Activated naive CD4-positive, alpha-beta T cell treated with anti-CD3 and anti-CD28 coated beads for 36 hours (primary cell): Measurements from ENCODE around the gene ATP9B. TPM values are rescaled to one million over a fixed set of nuclear protein-coding genes. Genes with fewer than 3 reads are reported as not detected.

Experiments
- CTCF ChIA-PET: fragments of 350-600 bp; sonication (Branson Sonifier 250); formaldehyde crosslinking; loops from one replicate; lab custom pipeline; 2021; ENCODE audit warnings: antibody characterized with exemption; lab: Charles Lee
- DNase-seq: peaks from one replicate; pipeline ENCODE4 v3.0.0-alpha.2; 2020
- H3K27ac Mint-ChIP-seq: one replicate; pipeline ENCODE4 v1.8.0; 2021; ENCODE audit warnings: mild to moderate bottlenecking, mixed read lengths
- H3K27me3 Mint-ChIP-seq: one replicate; pipeline ENCODE4 v1.8.0; 2021; ENCODE audit warnings: low read depth, mixed read lengths
- H3K36me3 Mint-ChIP-seq: one replicate; pipeline ENCODE4 v1.8.0; 2021; ENCODE audit warnings: low read depth, mixed read lengths
- H3K4me1 Mint-ChIP-seq: one replicate; pipeline ENCODE4 v1.8.0; 2021; ENCODE audit warnings: low read depth, mixed read lengths
- H3K4me3 Mint-ChIP-seq: one replicate; pipeline ENCODE4 v1.8.0; 2021; ENCODE audit warnings: mild to moderate bottlenecking, moderate library complexity, mixed read lengths
- H3K9me3 Mint-ChIP-seq: one replicate; pipeline ENCODE4 v1.8.0; 2021; ENCODE audit warnings: mixed read lengths
- intact Hi-C: fragments of 100-400 bp; cut with micrococcal nuclease; formaldehyde crosslinking; loops from one replicate; pipeline ENCODE4 v1.15.1; 2023
- total RNA-seq, 2 experiments: library from RNA; stranded (reverse); gene quantifications; one replicate each; pipeline ENCODE4 v1.2.3, GENCODE V29; 2021

Gene ATP9B
- total RNA-seq, 2 experiments from 2014 or later, result 18.6 to 19.1 TPM

DNA sequence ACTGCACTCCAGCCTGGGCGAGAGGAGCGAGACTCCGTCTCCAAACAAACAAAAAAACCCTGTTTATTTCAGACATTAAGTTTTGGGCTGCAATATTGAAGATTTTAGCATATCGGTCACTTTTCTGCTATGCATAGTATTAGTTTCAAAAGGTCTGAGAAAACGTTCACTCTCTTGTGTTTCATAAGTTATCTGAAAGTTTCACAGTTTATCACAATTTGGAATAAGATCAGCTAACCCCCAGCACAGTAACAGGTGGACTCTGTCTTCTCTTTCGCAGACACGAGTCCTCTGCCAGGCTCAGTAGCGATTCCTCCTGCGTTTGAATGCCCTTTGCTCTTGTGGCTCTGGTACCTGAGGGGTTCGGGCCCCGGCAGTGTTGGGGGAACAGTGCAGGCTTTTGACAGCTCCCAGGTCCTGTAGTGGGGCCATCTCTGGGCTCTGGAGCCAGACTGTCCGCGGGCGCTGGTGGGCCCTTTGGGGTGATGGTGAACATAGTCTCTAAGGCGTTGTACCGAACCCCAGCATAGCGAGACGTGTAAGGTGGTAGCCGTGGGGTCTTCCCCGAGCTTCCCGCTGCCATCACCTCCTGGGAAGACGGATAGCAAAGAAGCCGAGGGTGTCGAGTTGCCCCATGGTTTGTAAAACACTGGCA lies 347.0 kb downstream of the ATP9B start:
- peaks cover 48% of the 10 kb centered on the region for H3K36me3 Mint-ChIP-seq

GRCh38 chr18:79416677-79417052 lies 347.5 kb downstream of the ATP9B start:
- Mint-ChIP-seq H3K36me3 (peaks cover 46% of the 10 kb centered on the region), H3K4me3 (no peak overlapping the region), H3K27ac (peak overlapping the region; percentile 63), H3K9me3 (no peaks in the 10 kb centered on the region), H3K4me1 (peaks cover 40% of the 10 kb centered on the region), H3K27me3 (no peaks in the 10 kb centered on the region)
- CTCF ChIA-PET, result interaction anchor here (1.3 kb wide), 1 partner anchor 35 kb away, joined by 3 read pairs; no protein-coding TSS in a partner anchor
- intact Hi-C loops, result no loop called here
- no peak for DNase-seq

More for the DNA sequence above, 347.0 kb downstream of the ATP9B start:
- Mint-ChIP-seq H3K27ac (no peak overlapping the region), H3K27me3 (no peaks in the 10 kb centered on the region), H3K4me3 (no peak overlapping the region), H3K9me3 (no peaks in the 10 kb centered on the region), H3K4me1 (peaks cover 39% of the 10 kb centered on the region)
- DNase-seq, result no peak
- intact Hi-C loops, result no loop called here
- CTCF ChIA-PET, result interaction anchor here (1.3 kb wide), 1 partner anchor 34 kb away, joined by 3 read pairs; no protein-coding TSS in a partner anchor

DNA sequence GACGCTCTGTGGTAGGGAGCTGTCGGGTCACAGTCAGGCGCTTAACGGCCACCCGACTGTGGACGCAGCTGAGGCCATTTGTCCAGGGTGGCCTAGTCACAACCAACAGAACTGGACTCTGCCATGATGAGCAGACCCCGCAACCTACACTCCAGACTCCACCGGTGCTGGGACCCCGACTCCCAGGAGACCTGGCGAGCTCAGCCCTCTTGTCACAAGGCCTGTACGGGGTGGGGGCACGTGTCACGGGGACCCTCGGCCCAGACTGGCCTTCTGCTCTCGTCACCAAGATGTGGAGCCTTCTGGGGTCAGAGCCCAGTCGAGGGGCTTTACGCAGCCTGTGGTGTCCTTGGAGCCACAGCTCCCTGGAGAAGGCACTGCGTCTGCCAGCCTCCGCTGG lies 349.0 kb downstream of the ATP9B start:
- no peak overlapping the region for H3K27ac Mint-ChIP-seq

DNA sequence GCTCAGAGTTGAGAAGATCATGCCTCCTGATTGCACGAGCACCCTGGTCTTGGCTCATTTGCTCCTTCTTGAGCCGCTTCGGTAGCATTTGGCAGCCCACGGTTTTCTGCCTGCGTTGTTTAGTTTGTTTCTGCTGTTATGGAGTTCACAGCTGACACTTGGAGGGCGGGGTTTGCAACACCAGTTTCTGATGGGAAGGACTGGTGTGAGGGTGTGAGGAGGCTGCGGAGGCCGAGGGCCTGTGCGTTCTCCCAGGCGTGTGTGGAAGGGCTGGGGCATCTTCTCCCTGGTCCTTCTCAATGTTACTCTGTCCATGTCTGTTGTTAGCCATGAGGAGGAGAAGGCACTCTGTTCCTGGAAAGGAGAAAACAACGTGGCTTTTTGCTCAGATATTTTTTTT lies 349.4 kb downstream of the ATP9B start:
- Mint-ChIP-seq H3K4me3 (no peak overlapping the region), H3K4me1 (peaks cover 37% of the 10 kb centered on the region), H3K27ac (no peak overlapping the region), H3K36me3 (peaks cover 34% of the 10 kb centered on the region), H3K9me3 (no peaks in the 10 kb centered on the region), H3K27me3 (no peaks in the 10 kb centered on the region)
- no peak for DNase-seq
- intact Hi-C loops, result no loop called here
- CTCF ChIA-PET, result no interaction called here

More for the DNA sequence above, 349.0 kb downstream of the ATP9B start:
- no peaks in the 10 kb centered on the region for H3K9me3 Mint-ChIP-seq
- H3K4me1 Mint-ChIP-seq, result peaks cover 40% of the 10 kb centered on the region
- CTCF ChIA-PET, result no interaction called here
- H3K36me3 Mint-ChIP-seq, result peaks cover 38% of the 10 kb centered on the region
- DNase-seq, result no peak
- H3K4me3 Mint-ChIP-seq, result no peak overlapping the region
- H3K27me3 Mint-ChIP-seq, result no peaks in the 10 kb centered on the region
- intact Hi-C loops, result no loop called here

DNA sequence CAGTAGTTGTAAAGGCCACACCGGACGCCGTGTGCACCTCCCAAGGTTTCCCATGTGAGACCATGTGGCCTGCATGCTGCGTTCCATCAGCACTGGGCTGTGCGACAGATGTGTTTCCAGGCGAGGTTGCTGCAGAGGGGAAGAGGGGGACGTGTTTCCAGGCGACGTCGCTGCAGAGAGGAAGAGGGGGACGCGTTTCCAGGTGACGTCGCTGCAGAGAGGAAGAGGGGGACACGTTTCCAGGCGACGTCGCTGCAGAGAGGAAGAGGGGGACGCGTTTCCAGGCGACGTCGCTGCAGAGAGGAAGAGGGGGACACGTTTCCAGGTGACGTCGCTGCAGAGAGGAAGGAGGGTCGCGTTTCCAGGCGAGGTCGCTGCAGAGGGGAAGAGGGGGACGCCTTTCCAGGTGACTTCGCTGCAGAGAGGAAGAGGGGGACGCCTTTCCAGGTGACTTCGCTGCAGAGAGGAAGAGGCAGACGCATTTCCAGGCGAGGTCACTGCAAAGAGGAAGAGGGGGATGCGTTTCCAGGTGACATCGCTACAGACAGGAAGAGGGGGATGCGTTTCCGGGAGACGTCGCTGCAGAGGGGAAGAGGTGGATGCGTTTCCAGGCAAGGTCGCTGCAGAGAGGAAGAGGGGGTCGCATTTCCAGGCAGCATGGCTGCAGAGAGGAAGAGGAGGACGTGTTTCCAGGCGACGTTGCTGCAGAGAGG lies 351.0 kb downstream of the ATP9B start:
- no peak overlapping the region for H3K27ac Mint-ChIP-seq
- intact Hi-C loops, result no loop called here
- no peaks in the 10 kb centered on the region for H3K9me3 Mint-ChIP-seq
- H3K36me3 Mint-ChIP-seq, result peaks cover 32% of the 10 kb centered on the region
- H3K27me3 Mint-ChIP-seq, result no peaks in the 10 kb centered on the region
- H3K4me3 Mint-ChIP-seq, result no peak overlapping the region
- DNase-seq, result no peak
- CTCF ChIA-PET, result no interaction called here
- H3K4me1 Mint-ChIP-seq, result peaks cover 35% of the 10 kb centered on the region

GRCh38 chr18:79421275-79421857 lies 352.2 kb downstream of the ATP9B start:
- intact Hi-C loops, result no loop called here

DNA sequence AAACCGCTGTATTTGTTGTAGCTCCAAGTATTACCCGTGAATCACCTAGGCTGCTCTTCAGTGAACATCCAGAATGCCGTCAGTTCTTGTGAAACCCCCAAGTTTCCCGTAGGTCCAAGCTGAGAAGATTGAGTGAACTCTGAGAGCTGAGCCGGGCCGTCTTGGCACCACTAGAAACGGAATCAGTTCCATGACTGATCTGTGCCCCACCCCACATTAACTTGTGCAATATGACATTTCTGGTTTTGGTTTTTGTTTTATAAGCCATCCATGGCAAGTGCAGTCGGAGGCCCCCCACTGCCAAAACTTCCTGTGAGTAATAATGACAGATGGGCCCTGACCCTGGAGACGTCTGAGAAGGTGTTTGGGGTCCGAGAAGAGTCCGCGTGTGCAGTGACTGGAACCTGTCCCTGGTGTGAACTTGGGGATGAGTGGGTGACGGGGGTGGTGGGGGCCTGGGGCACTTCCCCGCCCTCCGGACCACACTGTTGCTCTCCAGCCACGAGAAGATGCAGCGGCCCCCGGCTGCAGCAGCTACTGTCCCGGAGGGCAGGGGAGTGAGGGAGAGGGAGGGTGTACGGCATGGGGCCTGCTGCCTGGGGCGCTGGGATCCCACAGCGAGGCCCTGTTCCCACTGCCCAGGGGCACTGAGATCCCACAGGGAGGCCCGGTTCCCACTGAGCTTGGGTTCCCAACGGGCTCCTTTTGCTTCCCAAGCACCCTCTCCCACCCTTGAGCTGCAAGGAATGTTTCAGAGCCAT lies 353.0 kb downstream of the ATP9B start:
- CTCF ChIA-PET, result no interaction called here
- no peak for DNase-seq
- Mint-ChIP-seq H3K9me3 (no peaks in the 10 kb centered on the region), H3K27me3 (no peaks in the 10 kb centered on the region), H3K36me3 (peaks cover 31% of the 10 kb centered on the region), H3K27ac (no peak overlapping the region), H3K4me1 (peaks cover 33% of the 10 kb centered on the region), H3K4me3 (no peak overlapping the region)
- intact Hi-C loops, result no loop called here

More at GRCh38 chr18:79421275-79421857, 352.2 kb downstream of the ATP9B start:
- Mint-ChIP-seq H3K4me1 (peaks cover 35% of the 10 kb centered on the region), H3K9me3 (no peaks in the 10 kb centered on the region), H3K4me3 (no peak overlapping the region), H3K27me3 (no peaks in the 10 kb centered on the region), H3K36me3 (peaks cover 34% of the 10 kb centered on the region), H3K27ac (no peak overlapping the region)
- CTCF ChIA-PET, result no interaction called here
- DNase-seq, result no peak

- no peaks in the 10 kb centered on the region for H3K27me3 Mint-ChIP-seq
- no peak overlapping the region for H3K27ac Mint-ChIP-seq
- CTCF ChIA-PET, result no interaction called here
- intact Hi-C loops, result no loop called here
- no peak for DNase-seq
- H3K4me3 Mint-ChIP-seq, result no peak overlapping the region
- no peaks in the 10 kb centered on the region for H3K9me3 Mint-ChIP-seq
- H3K4me1 Mint-ChIP-seq, result peaks cover 33% of the 10 kb centered on the region
- peaks cover 31% of the 10 kb centered on the region for H3K36me3 Mint-ChIP-seq
Observed at GRCh38 chr18:79422783-79423165, 353.6 kb downstream of the ATP9B start.

DNA sequence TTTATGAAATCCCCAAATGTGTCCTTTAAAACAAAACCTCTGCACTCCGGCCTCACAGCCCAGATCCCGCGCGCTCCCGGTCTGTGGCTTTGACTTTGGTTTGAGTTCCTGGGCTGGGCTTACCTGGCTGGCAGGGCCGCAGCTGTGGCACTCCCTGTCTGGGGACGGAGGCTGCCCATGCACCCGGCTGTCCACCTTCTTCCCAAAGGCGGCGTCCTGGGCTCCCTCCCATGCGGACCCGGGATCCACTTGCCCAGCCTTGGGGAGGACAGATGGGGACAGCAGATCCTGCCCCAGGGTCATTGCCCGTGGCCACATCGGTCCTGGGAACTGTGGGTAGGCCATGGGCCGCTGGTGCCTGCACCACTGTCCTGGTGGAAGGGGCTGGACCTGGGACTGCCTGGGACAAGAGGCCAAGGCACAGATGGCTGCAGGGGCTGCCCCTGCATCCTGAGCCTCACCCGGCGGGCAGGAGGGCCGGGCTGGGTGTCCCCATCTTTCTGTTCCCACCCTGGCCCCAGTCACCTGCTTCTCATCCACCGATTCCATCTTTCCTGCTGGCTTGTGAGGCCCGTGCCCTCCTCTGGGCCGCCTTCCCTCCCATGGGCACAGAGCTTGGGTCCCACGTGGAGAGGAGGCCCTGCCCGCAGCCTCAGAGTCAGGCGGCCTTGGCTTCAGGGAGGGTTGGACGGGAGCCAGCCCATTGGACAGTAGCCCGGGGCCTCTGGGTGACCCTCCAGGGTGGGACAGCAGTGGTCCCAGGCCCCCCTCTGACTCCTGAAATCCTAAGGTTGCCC lies 354.2 kb downstream of the ATP9B start:
- CTCF ChIA-PET, result interaction anchor here (0.7 kb wide), 1 partner anchor 490 kb away, joined by 3 read pairs; no protein-coding TSS in a partner anchor
- Mint-ChIP-seq H3K27ac (no peak overlapping the region), H3K4me3 (no peak overlapping the region), H3K9me3 (no peaks in the 10 kb centered on the region), H3K4me1 (peaks cover 36% of the 10 kb centered on the region), H3K27me3 (no peaks in the 10 kb centered on the region), H3K36me3 (peaks cover 34% of the 10 kb centered on the region)
- no peak for DNase-seq
- intact Hi-C loops, result no loop called here

GRCh38 chr18:79424008-79424565 lies 354.9 kb downstream of the ATP9B start:
- CTCF ChIA-PET, result interaction anchor here (0.7 kb wide), 1 partner anchor 491 kb away, joined by 3 read pairs; no protein-coding TSS in a partner anchor
- intact Hi-C loops, result no loop called here
- peaks cover 33% of the 10 kb centered on the region for H3K36me3 Mint-ChIP-seq
- DNase-seq, result no peak
- H3K4me1 Mint-ChIP-seq, result peaks cover 39% of the 10 kb centered on the region
- no peaks in the 10 kb centered on the region for H3K9me3 Mint-ChIP-seq
- H3K4me3 Mint-ChIP-seq, result no peak overlapping the region
- H3K27ac Mint-ChIP-seq, result peak overlapping the region; percentile 55
- H3K27me3 Mint-ChIP-seq, result no peaks in the 10 kb centered on the region

DNA sequence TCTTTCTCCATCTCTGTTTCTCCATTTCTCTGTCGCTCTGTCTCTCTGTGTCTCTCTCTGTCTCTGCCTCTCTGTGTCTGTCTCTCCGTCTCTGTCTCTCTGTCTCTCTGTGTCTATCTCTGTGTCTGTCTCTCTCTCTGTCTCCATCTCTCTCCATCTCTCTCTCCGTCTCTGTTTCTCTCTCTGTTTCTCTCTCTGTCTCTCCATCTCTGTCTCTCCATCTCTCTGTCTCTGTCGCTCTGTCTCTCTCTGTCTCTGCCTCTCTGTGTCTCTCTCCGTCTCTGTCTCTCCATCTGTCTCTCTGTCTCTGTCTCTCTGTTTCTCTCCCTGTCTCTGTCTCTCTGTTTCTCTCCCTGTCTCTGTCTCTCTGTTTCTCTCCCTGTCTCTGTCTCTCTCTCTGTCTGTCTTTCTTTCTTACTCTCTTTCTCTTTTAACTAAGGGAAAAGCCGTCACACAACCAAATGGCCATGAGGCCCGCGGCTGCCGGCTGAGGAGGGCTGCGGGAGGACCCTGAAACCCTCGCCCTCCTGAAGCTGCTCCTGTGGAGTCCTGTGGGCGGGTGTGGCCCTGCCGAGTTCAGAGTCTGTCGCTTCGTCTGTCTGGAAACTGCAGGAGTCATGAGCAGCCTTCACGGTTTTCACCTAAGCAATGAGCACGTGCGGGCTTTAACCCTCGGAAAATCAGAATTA lies 355.8 kb downstream of the ATP9B start:
- Mint-ChIP-seq H3K36me3 (peaks cover 33% of the 10 kb centered on the region), H3K9me3 (no peaks in the 10 kb centered on the region), H3K27ac (peak overlapping the region; percentile 55), H3K4me3 (no peak overlapping the region), H3K4me1 (peaks cover 39% of the 10 kb centered on the region), H3K27me3 (no peaks in the 10 kb centered on the region)
- DNase-seq, result no peak
- CTCF ChIA-PET, result no interaction called here
- intact Hi-C loops, result no loop called here
